EL (cell line): ENCODE measurements around the gene TNRC18.
"Not testable (repeated sequence)": the region's sequence is repeated elsewhere in the genome, so short reads cannot be mapped to it uniquely, and the experiment has no call there.

Source experiments
- DNase-seq: peaks from one replicate; pipeline ENCODE4 v3.0.0-alpha.2; 2016

TNRC18 gene

GRCh38 chr7:5423306-5423975 lies at the start of gene TNRC18:
Gene TNRC18, minus strand, starts transcription at chr7:5423834. Its CDS starts 2,588 bp downstream, at chr7:5421246.
- no peak for DNase-seq

GRCh38 chr7:5472432-5473315 lies 49.0 kb upstream of the TNRC18 start:
- no peak for DNase-seq

- DNase-seq, result not testable (repeated sequence)
These were observed 48.0 kb upstream of the TNRC18 start for GRCh38 chr7:5471623-5472022.

GRCh38 chr7:5470816-5471215 lies 47.2 kb upstream of the TNRC18 start:
- DNase-seq, result no peak

- DNase-seq, result no peak
These were observed 46.5 kb upstream of the TNRC18 start for GRCh38 chr7:5470167-5470532.

GRCh38 chr7:5469375-5470166 lies 45.9 kb upstream of the TNRC18 start:
- DNase-seq, result no peak

- no peak for DNase-seq
These were observed 44.0 kb upstream of the TNRC18 start for GRCh38 chr7:5467645-5468044.

GRCh38 chr7:5466551-5466950 lies 42.9 kb upstream of the TNRC18 start:
- no peak for DNase-seq

GRCh38 chr7:5463031-5463430 lies 39.4 kb upstream of the TNRC18 start:
- no peak for DNase-seq

- no peak for DNase-seq
These were observed 38.6 kb upstream of the TNRC18 start for GRCh38 chr7:5462216-5462615.

- DNase-seq, result no peak
These were observed 35.4 kb upstream of the TNRC18 start for GRCh38 chr7:5458921-5459480.

GRCh38 chr7:5457245-5457735 lies 33.7 kb upstream of the TNRC18 start:
- DNase-seq, result no peak

GRCh38 chr7:5456409-5456808 lies 32.8 kb upstream of the TNRC18 start:
- no peak for DNase-seq

GRCh38 chr7:5455581-5456219 lies 32.1 kb upstream of the TNRC18 start:
- DNase-seq, result no peak

GRCh38 chr7:5455175-5455574 lies 31.5 kb upstream of the TNRC18 start:
- no peak for DNase-seq

GRCh38 chr7:5454485-5454884 lies 30.9 kb upstream of the TNRC18 start:
- no peak for DNase-seq

- DNase-seq, result no peak
These were observed 30.0 kb upstream of the TNRC18 start for GRCh38 chr7:5453566-5454075.

GRCh38 chr7:5452937-5453540 lies 29.4 kb upstream of the TNRC18 start:
- peak; percentile 80 for DNase-seq

- DNase-seq, result no peak
These were observed 28.9 kb upstream of the TNRC18 start for GRCh38 chr7:5452470-5452899.

GRCh38 chr7:5451391-5451790 lies 27.8 kb upstream of the TNRC18 start:
- no peak for DNase-seq

GRCh38 chr7:5450549-5451327 lies 27.1 kb upstream of the TNRC18 start:
- DNase-seq, result peak; percentile 40
